ENCODE results near the gene SYT14.
"Not testable (repeated sequence)": the region's sequence is repeated elsewhere in the genome, so short reads cannot be mapped to it uniquely, and the experiment has no call there.

The SYT14 gene

GRCh38 chr1:210123924-210124589 is 186.0 kb downstream of the SYT14 start:
- DNase-seq, result peak in 1 of 3 experiments; percentile 13

- DNase-seq, result no peak
These were observed 186.7 kb downstream of the SYT14 start for GRCh38 chr1:210124736-210125135.

DNA sequence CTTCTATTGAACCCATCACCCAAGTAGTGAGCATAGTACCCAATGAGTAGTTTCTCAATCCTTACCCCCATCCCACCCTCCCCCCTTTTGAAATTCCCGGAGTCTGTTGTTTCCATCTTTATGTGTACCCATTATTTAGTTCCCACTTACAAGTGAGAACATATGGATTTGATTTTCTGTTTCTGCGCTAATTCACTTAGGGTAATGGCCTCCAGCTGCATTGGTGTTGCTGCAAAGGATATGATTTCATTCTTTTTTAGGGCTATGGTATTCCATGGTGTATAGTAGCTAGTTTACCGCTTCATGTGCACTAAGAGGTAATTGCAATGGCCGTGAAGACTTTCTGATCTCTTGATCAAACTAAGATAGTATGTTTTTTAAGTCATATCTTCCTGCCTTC is 187.1 kb downstream of the SYT14 start:
- no peak for DNase-seq

- DNase-seq, result peak in 1 of 3 experiments; percentile 14
These were observed 191.1 kb downstream of the SYT14 start for GRCh38 chr1:210129092-210129491.

DNA sequence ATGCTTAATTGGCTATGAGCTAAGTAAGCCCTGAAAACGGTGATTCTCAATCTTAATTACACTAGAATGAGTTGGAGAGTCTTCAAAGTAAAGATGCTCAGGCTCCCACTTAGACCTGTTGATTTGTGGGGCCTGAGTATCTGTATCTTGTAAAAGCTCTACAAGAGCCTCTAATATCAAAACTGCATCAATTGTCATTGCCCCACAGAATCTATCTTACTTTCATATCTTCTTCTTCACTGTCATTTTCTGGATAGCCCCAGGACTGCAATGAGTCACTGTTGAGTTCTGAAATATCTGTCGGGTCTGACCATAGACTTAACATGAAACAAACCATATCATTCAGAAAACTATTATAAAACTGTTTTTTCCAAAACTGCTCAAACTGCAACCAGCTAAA is 191.7 kb downstream of the SYT14 start:
- no peak for DNase-seq

DNA sequence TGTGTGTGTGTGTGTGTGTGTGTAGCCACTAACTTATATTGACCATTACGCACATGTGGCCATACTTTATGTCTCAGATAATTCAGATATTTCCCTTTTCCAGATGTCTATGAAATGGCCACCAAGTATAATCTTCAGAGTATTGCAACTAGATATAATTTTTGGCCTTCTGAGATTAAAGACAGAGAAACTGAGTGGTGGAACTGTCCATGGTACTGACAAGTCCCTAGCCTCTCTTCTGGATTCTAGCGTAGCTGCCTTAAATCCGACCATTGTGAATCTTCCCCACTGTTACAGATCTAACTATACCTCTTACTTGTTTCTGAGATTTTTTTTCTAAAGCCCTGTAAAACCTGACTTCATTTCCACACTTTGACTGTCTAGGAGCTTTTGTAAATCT is 194.6 kb downstream of the SYT14 start:
- DNase-seq, result no peak

DNA sequence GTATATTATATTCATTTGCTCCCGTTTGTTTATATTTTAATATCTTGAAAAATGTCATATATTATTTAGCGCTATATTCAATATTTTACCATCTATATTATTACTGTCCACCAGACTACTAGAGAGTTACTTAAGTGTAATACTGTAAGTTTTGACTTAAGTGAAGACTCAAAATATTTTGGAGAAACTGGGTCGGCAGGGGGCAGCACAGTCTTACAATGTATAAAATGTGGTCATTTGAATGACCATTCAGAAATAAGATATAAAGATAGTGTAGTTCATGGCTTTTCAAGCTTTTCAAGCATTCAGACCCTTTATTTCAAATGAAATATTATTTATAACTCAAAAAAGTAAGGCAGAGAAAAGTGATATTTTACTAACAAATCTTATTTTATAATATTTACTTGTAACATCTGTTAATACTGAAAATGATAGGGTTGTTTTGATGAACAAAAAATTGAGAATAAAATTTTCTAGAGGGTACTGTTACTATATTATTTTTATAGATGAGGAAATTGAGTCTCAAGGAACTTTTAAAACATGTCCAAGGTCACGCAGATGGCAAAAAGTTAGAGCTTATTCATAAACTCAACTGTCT is 205.5 kb downstream of the SYT14 start:
- DNase-seq, result peak; percentile 42 to 77 (median 68)

DNA sequence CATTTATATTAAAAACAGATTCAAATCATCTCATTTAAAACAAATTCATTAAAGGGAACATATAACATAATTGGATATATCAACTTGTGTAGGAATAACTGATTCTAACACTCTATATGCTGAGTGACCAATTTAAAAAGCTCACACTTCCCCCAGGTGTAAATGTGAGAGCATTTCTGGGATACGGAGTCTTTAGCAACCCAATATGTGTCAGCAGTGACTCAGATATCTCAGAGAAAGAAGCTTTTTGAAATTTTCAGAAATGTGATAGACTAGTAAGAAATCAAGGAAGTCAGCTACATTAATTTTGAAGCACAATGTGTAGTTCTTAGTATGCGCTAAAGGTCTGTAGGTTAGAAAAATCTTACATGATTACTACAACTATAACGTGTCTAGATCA is 206.7 kb downstream of the SYT14 start:
- no peak for DNase-seq

DNA sequence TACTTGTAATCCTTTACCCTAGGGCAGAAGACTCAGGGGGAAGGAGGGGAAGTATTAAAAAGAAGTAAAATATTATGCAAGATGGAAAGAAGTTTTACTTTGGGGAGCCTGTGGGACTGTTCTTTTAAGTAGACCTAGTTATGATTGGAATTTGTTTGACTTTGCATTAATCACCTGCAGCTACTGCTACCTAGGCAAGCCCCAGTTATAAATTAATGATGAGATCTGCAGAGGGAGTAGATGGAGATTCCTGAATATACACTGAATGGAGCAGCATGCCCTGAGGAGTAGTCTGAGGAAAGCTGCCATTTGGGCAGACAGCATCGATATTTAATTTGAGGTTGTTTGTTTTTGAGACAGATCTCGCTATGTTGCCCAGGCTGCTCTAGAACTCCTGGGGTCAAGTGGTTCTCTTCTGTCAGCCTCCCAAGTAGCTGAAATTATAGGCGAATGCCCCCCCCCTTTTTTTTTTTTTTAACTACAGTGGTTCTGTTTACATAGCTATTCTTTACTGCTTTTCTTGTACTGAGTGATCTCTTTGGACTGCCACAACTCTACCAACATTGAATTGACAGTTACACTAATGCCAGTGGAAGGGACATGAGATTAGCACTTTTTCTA is 213.1 kb downstream of the SYT14 start:
- DNase-seq, result peak; percentile 10 to 76 (median 25)

DNA sequence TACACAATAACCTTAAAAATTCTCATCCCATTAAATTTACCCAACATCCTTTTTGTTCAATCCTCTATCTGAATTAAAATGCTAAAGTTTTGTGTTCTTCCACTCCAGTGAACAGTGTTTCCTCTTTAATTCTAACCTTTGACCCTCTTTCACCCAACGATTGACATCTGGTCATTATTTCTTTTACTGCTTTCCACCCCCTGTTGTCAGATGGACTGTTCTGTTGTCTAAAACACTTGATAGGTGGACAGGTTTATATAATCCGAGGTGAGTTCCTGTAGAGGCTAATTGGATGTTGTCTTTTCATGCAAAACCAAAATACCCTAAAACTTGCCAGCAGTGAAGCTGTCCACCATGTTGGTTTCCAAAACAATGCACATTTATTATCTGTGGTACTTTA is 221.2 kb downstream of the SYT14 start:
- DNase-seq, result peak in 1 of 3 experiments; percentile 57

GRCh38 chr1:210170220-210170619 is 232.2 kb downstream of the SYT14 start:
- DNase-seq, result no peak

- no peak for DNase-seq
These were observed 236.1 kb downstream of the SYT14 start for GRCh38 chr1:210174133-210174532.

DNA sequence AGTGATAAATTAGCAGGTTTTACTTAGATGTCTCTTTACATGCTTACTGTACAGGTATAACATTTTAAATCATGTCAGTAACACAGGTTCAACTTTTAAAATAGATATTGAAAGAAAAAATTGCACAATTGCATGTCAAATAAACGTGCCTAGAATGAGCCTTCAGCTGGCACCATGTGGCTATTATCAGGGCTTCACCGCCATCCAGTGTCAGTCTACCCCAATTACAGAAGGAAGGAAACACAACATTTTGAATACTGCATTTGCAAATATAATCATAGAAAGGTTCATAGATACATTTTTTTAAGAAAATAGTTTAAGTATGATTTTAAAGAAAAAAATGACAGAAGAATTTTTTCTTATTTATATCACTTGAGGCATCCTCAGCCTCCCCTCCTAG is 247.0 kb downstream of the SYT14 start:
- DNase-seq, result no peak

GRCh38 chr1:210187849-210188606 is 250.0 kb downstream of the SYT14 start:
- not testable (repeated sequence) for DNase-seq

GRCh38 chr1:210189426-210189825 is 251.4 kb downstream of the SYT14 start:
- no peak for DNase-seq

- DNase-seq, result no peak
These were observed 257.7 kb downstream of the SYT14 start for GRCh38 chr1:210195635-210196160.

- DNase-seq, result not testable (repeated sequence)
These were observed 258.2 kb downstream of the SYT14 start for GRCh38 chr1:210196266-210196665.

DNA sequence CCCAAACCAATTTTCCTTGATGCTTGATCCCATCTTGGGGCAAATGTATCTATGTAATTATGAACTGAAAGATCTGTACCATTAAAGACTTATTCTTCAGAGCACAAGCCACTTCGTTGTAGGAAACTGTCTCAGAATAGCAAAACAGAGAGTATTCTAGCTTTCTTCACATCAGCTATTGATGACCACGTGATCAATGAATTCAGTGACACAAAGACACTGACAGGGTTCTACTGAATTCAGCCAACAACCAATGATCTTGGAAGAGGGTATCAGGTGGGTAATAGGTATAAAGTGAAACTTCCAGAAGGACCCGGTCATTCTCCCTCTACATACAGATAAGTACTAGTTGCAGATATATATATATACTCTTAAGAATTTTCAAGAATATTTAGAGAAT is 260.8 kb downstream of the SYT14 start:
- no peak for DNase-seq

DNA sequence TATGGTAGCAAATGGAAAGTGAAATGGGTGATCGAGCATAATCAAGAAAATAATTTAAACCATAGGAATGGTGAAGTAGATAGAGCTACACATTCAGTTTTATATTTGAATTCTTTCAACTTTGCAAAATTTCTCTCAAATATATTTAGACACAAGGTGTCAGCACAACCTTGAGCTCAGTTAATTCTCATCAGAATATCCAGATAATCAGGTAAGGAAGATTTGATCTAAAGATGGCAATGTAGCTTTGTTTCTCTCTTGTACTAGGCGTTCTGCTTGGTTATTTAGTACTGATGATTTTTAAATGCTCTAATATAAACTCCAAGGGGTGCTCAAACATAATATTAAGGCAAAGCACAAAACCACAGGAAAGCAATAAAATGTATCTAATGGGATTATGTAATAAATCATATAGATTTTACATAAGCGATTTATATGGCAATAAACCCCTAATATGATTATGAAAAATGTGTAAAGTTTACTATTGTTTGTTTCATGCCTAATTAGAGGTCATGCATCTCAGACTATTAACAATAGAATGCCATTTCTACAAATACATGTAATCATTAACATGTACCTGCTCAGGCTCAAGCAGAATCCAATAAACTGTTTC is 262.2 kb downstream of the SYT14 start:
- peak in 1 of 3 experiments; percentile 42 for DNase-seq

DNA sequence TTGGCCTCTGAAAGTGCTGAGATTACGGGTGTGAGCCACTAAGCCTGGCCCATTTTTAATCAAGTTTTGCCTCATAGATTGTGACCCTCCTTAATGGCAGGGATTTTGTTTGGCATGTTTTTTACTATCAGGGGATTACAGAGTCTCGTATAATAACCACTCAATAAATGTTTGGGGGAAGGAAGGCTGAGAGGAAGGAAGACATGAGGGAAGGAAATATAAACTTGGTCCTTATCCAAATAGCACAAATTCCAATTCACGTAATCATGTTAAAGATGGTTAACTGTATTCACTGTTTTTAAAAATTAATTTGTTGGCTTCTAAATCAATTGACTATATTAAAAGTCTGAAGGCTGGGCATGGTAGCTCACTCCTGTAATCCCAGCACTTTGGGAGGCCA is 263.7 kb downstream of the SYT14 start:
- DNase-seq, result no peak

DNA sequence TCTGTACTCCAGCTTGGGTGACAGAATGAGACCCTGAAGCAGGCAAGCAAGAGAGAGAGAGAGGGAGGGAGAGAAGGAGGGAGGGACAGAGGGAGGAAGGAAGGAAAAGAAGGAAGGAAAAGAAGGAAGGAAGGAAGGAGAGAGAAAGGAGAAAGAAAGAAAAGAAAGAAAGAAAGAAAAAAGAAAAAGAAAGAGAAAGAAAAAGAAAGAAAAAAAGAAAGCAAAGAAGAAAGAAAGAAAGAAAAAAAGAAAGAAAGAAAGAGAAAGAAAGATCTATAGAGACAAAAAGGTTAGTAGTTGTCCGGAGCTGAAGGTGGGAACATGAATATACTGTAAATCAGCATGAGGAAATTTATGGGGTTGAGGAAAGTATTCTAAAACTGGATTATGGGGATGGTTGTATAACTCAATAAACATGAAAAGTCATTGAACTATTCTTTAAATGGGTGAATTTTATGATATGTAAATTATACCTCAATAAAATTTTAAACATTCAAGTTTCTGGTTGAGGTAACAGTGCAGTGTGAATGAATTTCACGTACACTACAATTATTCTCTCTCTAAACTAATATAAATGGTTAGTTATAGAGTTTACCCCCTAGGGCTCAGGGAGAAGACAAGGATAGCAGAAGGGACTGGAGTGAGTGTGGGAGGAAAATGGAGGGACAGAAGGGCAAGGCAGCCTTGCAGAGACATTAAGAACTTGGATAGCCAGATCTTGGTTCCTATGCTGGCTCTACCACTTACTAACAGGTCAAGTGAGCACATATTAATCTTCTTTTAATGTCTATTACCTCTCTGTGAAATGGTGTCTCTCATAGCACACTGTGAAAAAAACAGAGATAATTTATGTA is 269.8 kb downstream of the SYT14 start:
- no peak for DNase-seq

DNA sequence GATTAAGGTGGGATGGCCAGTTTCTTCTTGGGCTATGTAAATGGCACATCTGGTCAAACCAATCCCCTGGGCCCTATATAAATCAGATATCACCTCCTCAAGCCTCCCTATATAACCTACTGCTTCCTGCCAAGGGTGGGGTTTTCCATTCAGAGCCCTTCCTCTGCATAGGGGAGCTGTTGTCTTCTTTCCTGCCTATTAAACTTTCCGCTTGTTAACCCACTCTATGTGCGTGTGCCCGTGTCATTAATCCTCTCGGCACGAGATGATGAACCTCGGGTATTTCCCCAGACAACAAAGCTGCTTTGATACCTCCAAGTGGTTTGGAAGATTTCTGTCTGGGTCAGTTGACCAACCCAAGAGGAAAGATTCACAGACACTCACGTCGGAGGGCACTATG is 275.3 kb downstream of the SYT14 start:
- DNase-seq, result no peak

All from NCI-H1417 (cell line).